ENCODE results near the gene DESI2. TPM values are rescaled to one million over a fixed set of nuclear protein-coding genes. Genes with fewer than 3 reads are reported as not detected.
"Not testable (repeated sequence)": the region's sequence is repeated elsewhere in the genome, so short reads cannot be mapped to it uniquely, and the experiment has no call there.

DESI2 gene
- total RNA-seq, 2 donors from 2014 or later, result 42.2 to 52.8 TPM

DNA sequence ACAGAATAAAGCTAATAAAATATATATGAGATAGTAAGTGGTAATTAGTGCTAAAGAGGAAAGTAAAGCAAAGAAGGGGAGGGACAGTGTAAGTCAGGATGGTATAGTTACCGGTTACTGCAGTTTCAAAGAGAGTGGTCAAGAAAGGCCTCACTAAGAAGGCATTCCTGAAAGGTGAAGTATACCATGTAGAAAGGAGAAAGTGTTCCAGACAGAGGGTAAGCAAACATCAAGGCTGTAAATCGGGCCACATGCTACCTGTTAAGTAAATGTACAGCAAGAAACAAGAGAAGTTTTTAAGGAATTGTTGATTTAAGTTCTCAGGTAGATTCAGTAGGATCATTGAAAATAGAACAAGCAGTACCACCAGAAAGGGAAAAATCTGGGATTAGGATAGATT is 9.7 kb downstream of the DESI2 start:
- no peaks in the 10 kb centered on the region for H3K9me3 ChIP-seq
- no peak for TF ChIP-seq CTCF (IDR thresholded peaks at IDR 0.05)
- no peak for DNase-seq (ENCODE audit: low spot score)
- H3K4me3 ChIP-seq, result no peak overlapping the region
- H3K27me3 ChIP-seq (replicated peaks; ENCODE audit: insufficient read depth), result no peaks in the 10 kb centered on the region
- ATAC-seq (ENCODE audit: insufficient number of reproducible peaks, low FRiP score, low read depth), result no peak
- H3K27ac ChIP-seq, result peak overlapping the region in 1 of 2 donors; percentile 9
- H3K36me3 ChIP-seq, result no peaks in the 10 kb centered on the region
- peaks cover 39 to 69% of the 10 kb centered on the region in 2 donors for H3K4me1 ChIP-seq (ENCODE audit: control insufficient read depth in 1 of 2, low read depth in 2 of 2)

GRCh38 chr1:244664353-244664752 is 11.4 kb downstream of the DESI2 start:
- Histone ChIP-seq H3K27ac (no peak overlapping the region), H3K36me3 (no peaks in the 10 kb centered on the region), H3K9me3 (no peaks in the 10 kb centered on the region), H3K4me1 (ENCODE audit: control insufficient read depth in 1 of 2, low read depth in 2 of 2) (peaks cover 31 to 51% of the 10 kb centered on the region in 2 donors), H3K4me3 (no peak overlapping the region), H3K27me3 (replicated peaks; ENCODE audit: insufficient read depth) (no peaks in the 10 kb centered on the region)
- no peak for TF ChIP-seq CTCF (IDR thresholded peaks at IDR 0.05)
- DNase-seq (ENCODE audit: low spot score) (no peak), ATAC-seq (ENCODE audit: insufficient number of reproducible peaks, low FRiP score, low read depth) (no peak)

DNA sequence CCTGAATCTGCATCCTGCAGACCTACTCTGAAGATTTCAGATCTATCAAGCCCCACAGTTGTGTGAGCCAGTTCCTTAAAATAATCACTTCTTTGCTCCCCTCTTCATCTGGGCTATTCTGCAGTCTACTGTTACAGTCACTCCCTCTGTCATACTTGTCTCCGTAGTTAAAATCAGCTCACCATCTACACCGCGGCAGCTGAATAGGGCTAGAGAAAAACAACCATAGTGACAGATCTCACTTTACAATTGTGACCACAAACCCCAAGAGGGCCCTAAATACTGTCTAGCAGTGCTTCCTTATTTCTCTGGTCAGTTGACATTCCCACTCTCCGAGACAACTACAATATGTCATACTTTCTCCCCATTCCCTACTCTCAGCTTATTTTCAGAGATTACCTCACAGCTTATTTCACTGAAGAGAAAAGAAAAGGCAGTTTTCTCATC is 12.9 kb downstream of the DESI2 start:
- Histone ChIP-seq H3K36me3 (no peaks in the 10 kb centered on the region), H3K9me3 (no peaks in the 10 kb centered on the region), H3K4me1 (ENCODE audit: control insufficient read depth in 1 of 2, low read depth in 2 of 2) (peaks cover 32 to 41% of the 10 kb centered on the region in 2 donors), H3K4me3 (peak overlapping the region; percentile 55), H3K27me3 (replicated peaks; ENCODE audit: insufficient read depth) (no peaks in the 10 kb centered on the region), H3K27ac (peak overlapping the region in 1 of 2 donors; percentile 37)
- TF ChIP-seq CTCF (IDR thresholded peaks at IDR 0.05), result no peak
- DNase-seq (ENCODE audit: low spot score) (no peak), ATAC-seq (ENCODE audit: insufficient number of reproducible peaks, low FRiP score, low read depth) (no peak)

GRCh38 chr1:244666672-244667418 is 13.9 kb downstream of the DESI2 start:
- not testable (repeated sequence) for ATAC-seq (ENCODE audit: insufficient number of reproducible peaks, low FRiP score, low read depth)

GRCh38 chr1:244667797-244668196 is 14.9 kb downstream of the DESI2 start:
- Histone ChIP-seq H3K9me3 (no peaks in the 10 kb centered on the region), H3K27ac (no peak overlapping the region), H3K36me3 (no peaks in the 10 kb centered on the region), H3K4me1 (ENCODE audit: control insufficient read depth in 1 of 2, low read depth in 2 of 2) (peaks cover 34 to 39% of the 10 kb centered on the region in 2 donors), H3K4me3 (no peak overlapping the region), H3K27me3 (replicated peaks; ENCODE audit: insufficient read depth) (no peaks in the 10 kb centered on the region)
- DNase-seq (ENCODE audit: low spot score) (no peak), ATAC-seq (ENCODE audit: insufficient number of reproducible peaks, low FRiP score, low read depth) (no peak)
- no peak for TF ChIP-seq CTCF (IDR thresholded peaks at IDR 0.05)

More at GRCh38 chr1:244666672-244667418, 13.9 kb downstream of the DESI2 start:
- H3K9me3 ChIP-seq; H3K36me3 ChIP-seq; H3K27me3 ChIP-seq (replicated peaks; ENCODE audit: insufficient read depth); H3K27ac ChIP-seq; H3K4me3 ChIP-seq; DNase-seq (ENCODE audit: low spot score): not testable (repeated sequence)
- peaks cover 32 to 41% of the 10 kb centered on the region in 2 donors for H3K4me1 ChIP-seq (ENCODE audit: control insufficient read depth in 1 of 2, low read depth in 2 of 2)

Measured in thoracic aorta (tissue), 2 donors.